ENCODE measurements around the gene TMEM129.

DNA sequence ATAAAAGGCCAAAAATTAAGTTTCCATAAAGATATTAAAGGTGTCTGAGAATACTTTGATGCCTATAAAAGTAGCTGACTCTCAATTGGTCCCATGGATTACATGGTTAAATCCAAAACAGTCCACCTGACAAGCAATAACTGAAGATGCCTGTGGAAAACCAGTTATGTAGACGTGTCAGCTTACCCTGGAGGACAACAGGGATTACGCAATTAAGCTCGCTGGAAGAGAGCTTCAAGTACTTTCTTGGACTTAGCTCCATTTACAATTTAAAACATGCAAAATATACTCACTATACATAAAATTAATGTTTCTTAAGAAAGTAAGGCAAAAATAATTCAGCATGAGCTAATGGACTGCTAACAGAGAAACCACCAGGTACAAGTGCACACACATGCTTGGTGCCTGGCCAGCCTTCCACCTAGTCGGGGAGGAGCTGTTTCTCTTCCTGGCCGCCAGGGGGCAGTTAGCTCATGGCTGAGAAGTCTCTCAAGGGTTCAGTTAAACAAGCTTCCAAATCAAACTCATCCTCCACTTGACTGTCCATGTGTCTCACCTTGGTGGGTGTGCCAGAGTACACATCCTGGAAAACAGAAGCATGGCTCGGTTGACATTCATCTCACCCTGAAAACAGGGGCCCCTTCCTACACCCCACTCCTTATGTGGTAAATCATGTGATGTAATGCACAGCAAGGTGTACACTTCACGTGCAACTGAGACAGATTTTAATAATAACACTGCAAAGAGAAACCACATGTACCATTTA lies 27.8 kb downstream of the TMEM129 start:
- TF ChIP-seq, protein P1, sequence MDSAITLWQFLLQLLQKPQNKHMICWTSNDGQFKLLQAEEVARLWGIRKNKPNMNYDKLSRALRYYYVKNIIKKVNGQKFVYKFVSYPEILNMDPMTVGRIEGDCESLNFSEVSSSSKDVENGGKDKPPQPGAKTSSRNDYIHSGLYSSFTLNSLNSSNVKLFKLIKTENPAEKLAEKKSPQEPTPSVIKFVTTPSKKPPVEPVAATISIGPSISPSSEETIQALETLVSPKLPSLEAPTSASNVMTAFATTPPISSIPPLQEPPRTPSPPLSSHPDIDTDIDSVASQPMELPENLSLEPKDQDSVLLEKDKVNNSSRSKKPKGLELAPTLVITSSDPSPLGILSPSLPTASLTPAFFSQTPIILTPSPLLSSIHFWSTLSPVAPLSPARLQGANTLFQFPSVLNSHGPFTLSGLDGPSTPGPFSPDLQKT (IDR thresholded peaks at IDR 0.05; ENCODE audit: borderline replicate concordance, low read depth, low read length), result no peak
- TF ChIP-seq ZNF133 (tag by site-specific recombination; IDR thresholded peaks at IDR 0.05) (no peak), ZNF114 (tag by site-specific recombination; IDR thresholded peaks at IDR 0.05) (no peak)
